Heart right ventricle (tissue), 16 donors: Measurements from ENCODE around the gene UBE2G1. TPM values are rescaled to one million over a fixed set of nuclear protein-coding genes. Genes with fewer than 3 reads are reported as not detected.

ENCODE experiments used
- ATAC-seq, 8 donors: fragments of 200-7000 bp; cut with Tn5 transposase; one replicate each; pipeline ENCODE4 v1.9.1; 2020; ENCODE audit warnings: mild to moderate bottlenecking in 8 of 8, moderate library complexity in 8 of 8, moderate number of reproducible peaks in 1 of 8
- DNase-seq, 2 donors: peaks; one replicate each; pipeline ENCODE4 v3.0.0-alpha.2; 2020
- H3K27ac ChIP-seq, 10 donors: fragments of 200-600 bp; sonication (generic) in 2 of 10; one replicate each; pipeline versions ENCODE4 v1.5.0 to v1.8.0; 2020 to 2022; ENCODE audit warnings: mild to moderate bottlenecking in 3 of 10
- H3K27me3 ChIP-seq, 7 donors: fragments of 200-600 bp; one replicate each; pipeline ENCODE4 v1.8.0; 2021 to 2022; ENCODE audit warnings: mild to moderate bottlenecking in 2 of 7
- H3K36me3 ChIP-seq, 9 donors: fragments of 200-600 bp; sonication (generic) in 1 of 9; one replicate each; pipeline versions ENCODE4 v1.5.0 to v1.8.0; 2020 to 2022; ENCODE audit warnings: mild to moderate bottlenecking in 2 of 9
- H3K4me1 ChIP-seq, 9 donors: fragments of 200-600 bp; sonication (generic) in 1 of 9; one replicate each; pipeline versions ENCODE4 v1.5.0 to v1.8.0; 2020 to 2022; ENCODE audit warnings: mild to moderate bottlenecking in 4 of 9
- H3K4me3 ChIP-seq, 10 donors: fragments of 200-600 bp; sonication (generic) in 2 of 10; one replicate each; pipeline versions ENCODE4 v1.5.0 to v1.8.0; 2020 to 2022; ENCODE audit warnings: mild to moderate bottlenecking in 7 of 10, moderate library complexity in 2 of 10
- H3K9me3 ChIP-seq, 11 donors: fragments of 200-600 bp in 10 of 11; sonication (generic) in 2 of 11; one replicate each; pipeline versions ENCODE4 v1.5.0 to v1.8.0; 2013 to 2022; ENCODE audit warnings: mild to moderate bottlenecking in 2 of 11, control low read depth in 1 of 11, moderate library complexity in 1 of 11
- CTCF ChIP-seq, 9 donors: fragments of 200-600 bp; sonication (generic) in 2 of 9; IDR thresholded peaks; one replicate each; pipeline versions ENCODE4 v1.5.0 to v1.8.0; 2021 to 2022; ENCODE audit warnings: antibody characterized with exemption in 9 of 9, mild to moderate bottlenecking in 5 of 9, moderate library complexity in 1 of 9
- WGBS, 2 donors: extraction: QIAGEN DNeasy Blood & Tissue Kit; methylation state at CpG; one replicate each; pipeline ENCODE4 v1.1.7; 2013; ENCODE audit warnings: inconsistent platforms in 1 of 2; 5-methylcytosine and 5-hydroxymethylcytosine counted together
- intact Hi-C, 10 donors: fragments of 100-400 bp; cut with DNase I; formaldehyde crosslinking; loops; one replicate each; pipeline versions ENCODE4 v1.11.1 to v1.14.2; 2022
- polyA plus RNA-seq, 2 donors: library from polyadenylated mRNA; stranded (reverse); fragments of 200-250 nt; gene quantifications; one replicate each; pipeline ENCODE4 v1.2.3, GENCODE V29; 2013
- total RNA-seq, 10 donors: library from RNA; stranded (reverse); fragmentation: NEBNext Ultra II Directional in 3 of 10; extraction: Animal tissue kit (Norgen Biotek cat#: 25700) in 3 of 10; gene quantifications; one replicate each; pipeline versions ENCODE4 v1.2.1 to v1.2.4, GENCODE V29; 2021 to 2023
- donor health status: Arrhythmogenic right ventricular cardiomyopathy.
- donor health status: ischemic (EF 13 %, LVEDD 7.1; RV severe dilation, severe dysfunction).
- donor health status: healthy with polysubstance abuse.
- donor health status: DM: no; HTN: yes; CAD: no.
- donor health status: DM: no; HTN: no; CAD: no.
- donor health status: ischemic (EF 25% LVEDD 6.9; RV normal size, moderate dysfunction).
- donor health status: ischemic (EF 25% LVEDD 5.7; RV mildly dilated, moderate dysfunction).
- donor health status: healthy.
- donor health status: DM: yes; HTN: yes; CAD: no.
- donor health status: Ischemic cardiomyopathy.
- donor health status: ischemic (EF 35%, LVEDD 5.7; RV mildly dilated, moderate dysfunction).
- donor health status: nonischemic (EF 11% LVEDD 7.7; RV severe dilation, severe dysfunction).
- donor health status: DM: yes; HTN: yes; CAD: no.
- donor health status: PGD.
- donor health status: ischemic (EF 29% LVEDD 5.4; RV normal size, mild dysfunction).
- donor health status: nonischemic (EF 23%, LVEDD 6.1; RV moderate dilation, normal function).

The UBE2G1 gene
- total and polyA plus RNA-seq, 12 donors: 14.9 to 119 (median 100) TPM

DNA sequence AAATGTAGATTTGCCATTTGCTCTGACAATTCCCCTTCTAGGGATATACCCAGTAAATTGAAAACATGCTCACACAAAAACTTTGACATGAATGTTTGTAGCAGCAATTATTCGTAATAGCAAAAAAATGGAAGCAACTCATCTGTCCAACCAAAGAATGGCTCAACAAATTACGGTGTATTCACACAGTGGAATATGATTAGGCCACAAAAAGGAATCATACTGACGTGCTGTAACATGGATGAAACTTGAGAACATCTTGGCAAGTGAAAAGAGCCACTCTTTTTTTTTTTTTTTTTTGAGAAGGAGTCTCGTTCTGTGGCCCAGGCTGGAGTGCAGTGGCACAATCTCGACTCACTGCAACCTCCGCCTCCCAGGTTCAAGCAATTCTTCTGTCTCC lies 43.2 kb upstream of the UBE2G1 start:
- H3K9me3 ChIP-seq: no peaks in the 10 kb centered on the region
- no peak for TF ChIP-seq CTCF (IDR thresholded peaks at IDR 0.05)
- peaks cover 0 to 7% (median 0%) of the 10 kb centered on the region in 9 donors for H3K4me1 ChIP-seq
- ATAC-seq (no peak), DNase-seq (no peak)
- no peaks in the 10 kb centered on the region for H3K27me3 ChIP-seq
- intact Hi-C loops: loop anchor here in 8 of 10 donors (5.0 to 10.0 kb wide), 3 partner anchors 192 to 335 kb away; no protein-coding TSS in a partner anchor
- no peak overlapping the region for H3K27ac ChIP-seq
- no peaks in the 10 kb centered on the region for H3K36me3 ChIP-seq
- 72 to 73% methylated on average over 6 of the region's 6 CpGs for WGBS, 2 donors
- H3K4me3 ChIP-seq: no peak overlapping the region

GRCh38 chr17:4407851-4408250 lies 41.4 kb upstream of the UBE2G1 start:
- ATAC-seq: no peak
- Histone ChIP-seq H3K36me3 (no peaks in the 10 kb centered on the region), H3K4me3 (no peak overlapping the region), H3K9me3 (no peaks in the 10 kb centered on the region), H3K27me3 (no peaks in the 10 kb centered on the region), H3K4me1 (peaks cover 0 to 2% (median 0%) of the 10 kb centered on the region in 9 donors), H3K27ac (no peak overlapping the region)
- no peak for DNase-seq
- intact Hi-C loops: no loop called here
- WGBS, 2 donors: 84 to 90% methylated on average over 8 of the region's 8 CpGs
- TF ChIP-seq CTCF (IDR thresholded peaks at IDR 0.05): no peak

- intact Hi-C loops: no loop called here
- DNase-seq: no peak
- 84 to 88% methylated on average over 7 of the region's 7 CpGs for WGBS, 2 donors
These were observed 40.7 kb upstream of the UBE2G1 start for GRCh38 chr17:4407216-4407615.

DNA sequence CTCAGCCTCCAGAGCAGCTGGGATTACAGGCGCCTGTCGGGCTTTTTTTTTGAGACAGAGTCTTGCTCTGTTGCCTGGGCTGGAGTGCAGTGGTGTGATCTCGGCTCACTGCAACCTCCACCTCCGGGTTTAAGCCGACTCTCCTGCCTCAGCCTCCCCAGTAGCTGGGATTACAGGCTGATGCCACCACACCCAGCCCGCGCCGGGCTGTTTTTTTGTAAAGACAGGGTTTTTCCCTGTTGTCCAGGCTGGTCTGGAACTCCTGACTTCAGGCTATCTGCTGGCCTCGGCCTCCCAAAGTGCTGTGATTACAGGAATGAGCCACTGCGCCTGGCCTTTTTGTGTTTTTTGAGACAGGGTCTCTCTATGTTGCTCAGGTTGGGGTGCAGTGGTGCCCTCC lies 39.9 kb upstream of the UBE2G1 start:
- no peak for ATAC-seq

More at GRCh38 chr17:4407216-4407615, 40.7 kb upstream of the UBE2G1 start:
- H3K4me1 ChIP-seq: no peaks in the 10 kb centered on the region
- no peak overlapping the region for H3K4me3 ChIP-seq
- TF ChIP-seq CTCF (IDR thresholded peaks at IDR 0.05): no peak
- H3K9me3 ChIP-seq: no peaks in the 10 kb centered on the region
- no peak overlapping the region for H3K27ac ChIP-seq
- ATAC-seq: no peak
- no peaks in the 10 kb centered on the region for H3K36me3 ChIP-seq
- H3K27me3 ChIP-seq: no peaks in the 10 kb centered on the region

More for the DNA sequence above, 39.9 kb upstream of the UBE2G1 start:
- TF ChIP-seq CTCF (IDR thresholded peaks at IDR 0.05): no peak
- Histone ChIP-seq H3K9me3 (no peaks in the 10 kb centered on the region), H3K27me3 (no peaks in the 10 kb centered on the region), H3K36me3 (no peaks in the 10 kb centered on the region), H3K4me3 (no peak overlapping the region), H3K27ac (no peak overlapping the region), H3K4me1 (no peaks in the 10 kb centered on the region)
- 94 to 97% methylated on average over 10 of the region's 10 CpGs for WGBS, 2 donors
- DNase-seq: no peak
- intact Hi-C loops: no loop called here
